Measurements from ENCODE around the gene MMP27.

Gene MMP27

DNA sequence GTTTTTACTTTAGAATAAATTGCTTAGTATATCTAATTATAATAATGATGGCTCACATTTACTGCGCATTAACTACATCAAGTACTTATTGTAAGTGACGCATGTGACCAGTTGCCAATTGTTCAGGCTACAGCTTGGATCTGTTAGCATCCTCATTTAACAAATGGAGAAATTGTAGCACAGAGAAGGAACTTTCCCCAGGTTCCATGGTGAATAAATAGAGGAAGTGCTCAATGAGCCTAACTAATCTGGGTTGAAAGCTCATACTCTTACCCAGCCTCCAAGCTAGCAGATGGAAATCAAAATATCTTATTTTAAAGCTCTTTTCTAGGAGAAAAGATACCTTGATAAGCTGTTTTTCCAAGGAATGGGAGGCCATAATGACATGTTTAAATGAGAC lies 19.8 kb downstream of the MMP27 start:
- Histone ChIP-seq H3K27ac (ENCODE audit: low read length) (no peak overlapping the region), H3K9me3 (ENCODE audit: insufficient read depth, low read depth, low read length) (no peaks in the 10 kb centered on the region)

DNA sequence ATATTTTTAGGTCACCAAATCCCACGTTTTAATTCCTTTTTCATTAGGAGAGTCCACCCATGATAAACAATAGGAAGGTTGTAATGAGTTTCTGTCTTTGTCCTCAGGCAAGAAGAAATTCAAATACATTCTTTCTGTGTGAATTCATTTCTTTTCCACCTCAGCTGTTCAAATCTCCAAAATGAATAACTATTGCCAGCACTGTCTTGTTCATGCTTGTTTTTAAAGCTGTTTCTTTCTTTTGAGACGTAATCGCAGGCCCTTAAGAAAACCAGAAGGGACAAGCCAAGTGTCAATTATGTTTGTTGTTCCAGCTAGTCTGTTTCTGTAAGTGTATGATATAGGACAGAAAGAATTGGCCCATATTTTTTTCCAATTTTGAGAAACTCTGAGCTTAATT lies 20.2 kb downstream of the MMP27 start:
- Histone ChIP-seq H3K4me1 (ENCODE audit: insufficient read depth, low read length) (peaks cover 16% of the 10 kb centered on the region; the same call in 1 of the 2 replicates), H3K27me3 (ENCODE audit: insufficient read depth, low read length) (no peaks in the 10 kb centered on the region), H3K36me3 (ENCODE audit: insufficient read depth, low read depth, low read length) (no peaks in the 10 kb centered on the region), H3K9me3 (ENCODE audit: insufficient read depth, low read depth, low read length) (no peaks in the 10 kb centered on the region), H3K4me3 (ENCODE audit: low read length) (no peak overlapping the region), H3K9ac (ENCODE audit: low read depth, low read length) (no peak overlapping the region), H3K27ac (ENCODE audit: low read length) (no peak overlapping the region)

More for the DNA sequence above, 19.8 kb downstream of the MMP27 start:
- Histone ChIP-seq H3K9ac (ENCODE audit: low read depth, low read length) (no peak overlapping the region), H3K27me3 (ENCODE audit: insufficient read depth, low read length) (no peaks in the 10 kb centered on the region), H3K4me1 (ENCODE audit: insufficient read depth, low read length) (peaks cover 18% of the 10 kb centered on the region; the same call in 1 of the 2 replicates), H3K36me3 (ENCODE audit: insufficient read depth, low read depth, low read length) (no peaks in the 10 kb centered on the region), H3K4me3 (ENCODE audit: low read length) (no peak overlapping the region; the same call in 1 of the 2 replicates)

DNA sequence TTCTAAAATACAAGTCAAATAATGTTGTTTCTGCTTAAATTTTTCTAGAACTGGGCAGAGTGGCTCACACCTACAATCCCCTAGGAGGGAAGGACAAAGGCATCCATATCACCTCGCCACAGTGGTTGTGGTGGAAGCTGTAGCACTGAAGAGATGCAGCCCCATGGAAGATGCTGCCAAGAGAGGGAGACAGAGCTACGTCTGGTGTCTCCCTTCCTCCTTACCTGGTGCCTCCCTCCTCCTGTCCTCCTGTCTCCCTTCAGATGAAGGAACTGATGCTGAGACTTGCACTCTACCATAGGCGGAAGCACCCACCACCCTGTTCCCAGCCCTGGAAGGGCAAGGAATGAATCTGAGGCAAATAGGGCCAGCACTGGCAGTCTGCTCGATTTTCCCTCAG lies 22.3 kb downstream of the MMP27 start:
- Histone ChIP-seq H3K9me3 (ENCODE audit: insufficient read depth, low read depth, low read length) (no peaks in the 10 kb centered on the region), H3K4me3 (ENCODE audit: low read length) (no peak overlapping the region), H3K9ac (ENCODE audit: low read depth, low read length) (no peak overlapping the region), H3K4me1 (ENCODE audit: insufficient read depth, low read length) (peaks cover 16% of the 10 kb centered on the region; the same call in 1 of the 2 replicates), H3K36me3 (ENCODE audit: insufficient read depth, low read depth, low read length) (no peaks in the 10 kb centered on the region), H3K27me3 (ENCODE audit: insufficient read depth, low read length) (no peaks in the 10 kb centered on the region), H3K27ac (ENCODE audit: low read length) (no peak overlapping the region)

DNA sequence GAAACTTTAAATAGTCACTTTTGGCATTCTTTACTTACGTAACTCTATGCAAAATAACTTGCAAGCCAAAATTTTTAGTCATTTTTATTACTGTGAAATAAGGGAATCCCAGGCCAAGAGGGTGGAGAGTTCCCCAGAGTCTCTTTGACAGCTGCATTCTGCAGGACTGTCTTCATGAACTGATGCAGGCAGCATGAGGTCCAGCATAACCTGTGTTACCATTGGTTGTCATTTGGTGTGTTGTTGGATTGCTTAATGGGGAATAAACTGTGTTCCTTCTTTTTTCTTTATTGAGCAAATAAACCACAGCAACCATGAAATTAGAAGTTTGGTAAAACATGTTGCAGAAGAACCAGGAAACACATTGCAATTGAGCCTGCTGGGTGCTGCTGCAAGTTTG lies 24.6 kb downstream of the MMP27 start:
- Histone ChIP-seq H3K9ac (ENCODE audit: low read depth, low read length) (no peak overlapping the region), H3K9me3 (ENCODE audit: insufficient read depth, low read depth, low read length) (no peaks in the 10 kb centered on the region), H3K27ac (ENCODE audit: low read length) (no peak overlapping the region), H3K4me1 (ENCODE audit: insufficient read depth, low read length) (peaks cover 21% of the 10 kb centered on the region; the same call in 1 of the 2 replicates), H3K4me3 (ENCODE audit: low read length) (no peak overlapping the region), H3K36me3 (ENCODE audit: insufficient read depth, low read depth, low read length) (no peaks in the 10 kb centered on the region), H3K27me3 (ENCODE audit: insufficient read depth, low read length) (no peaks in the 10 kb centered on the region)

DNA sequence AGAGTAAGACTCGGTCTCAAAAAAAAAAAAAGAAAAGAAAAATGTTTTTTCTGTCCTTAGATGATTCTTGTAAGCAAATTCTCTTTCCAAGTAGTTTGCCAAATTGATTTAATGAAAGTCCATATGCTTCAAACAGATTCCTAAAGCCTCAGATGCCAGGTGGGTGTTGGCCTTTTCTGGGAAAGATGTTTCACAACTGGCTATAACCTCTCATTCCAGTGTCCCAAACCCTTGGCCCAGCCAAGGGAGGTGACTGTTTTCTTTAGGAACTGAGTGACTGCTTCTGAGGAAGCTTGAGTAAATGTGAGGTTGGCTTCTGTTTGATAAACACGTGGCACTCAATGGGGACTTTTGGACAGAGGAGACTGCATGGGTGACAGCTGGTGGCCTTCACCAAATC lies 27.5 kb downstream of the MMP27 start:
- H3K27me3 ChIP-seq (ENCODE audit: insufficient read depth, low read length): no peaks in the 10 kb centered on the region
- no peak overlapping the region for H3K27ac ChIP-seq (ENCODE audit: low read length)
- no peak overlapping the region for H3K4me3 ChIP-seq (ENCODE audit: low read length)
- no peak overlapping the region for H3K9ac ChIP-seq (ENCODE audit: low read depth, low read length)
- H3K9me3 ChIP-seq (ENCODE audit: insufficient read depth, low read depth, low read length): no peaks in the 10 kb centered on the region
- H3K36me3 ChIP-seq (ENCODE audit: insufficient read depth, low read depth, low read length): no peaks in the 10 kb centered on the region
- peaks cover 11% of the 10 kb centered on the region; the same call in 1 of the 2 replicates for H3K4me1 ChIP-seq (ENCODE audit: insufficient read depth, low read length)

DNA sequence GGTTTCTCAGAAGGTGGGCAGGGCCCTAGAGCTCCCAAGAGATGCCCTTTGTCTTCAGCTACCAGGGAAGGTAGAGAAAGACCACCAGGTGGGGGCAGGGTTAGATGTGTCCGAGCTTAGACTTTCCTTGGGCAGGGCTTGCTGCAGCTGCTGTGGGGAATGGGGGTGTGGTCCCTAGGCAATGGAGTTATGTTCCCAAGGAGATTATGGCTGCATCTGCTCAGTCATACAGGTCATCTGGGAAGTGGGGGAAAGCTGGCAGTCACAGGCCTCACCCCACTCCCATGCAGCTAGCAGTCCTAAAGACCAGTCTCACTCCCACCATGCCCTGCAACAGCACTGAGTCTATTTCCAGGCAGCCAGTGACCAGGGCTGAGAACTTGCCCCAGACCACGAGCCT lies 29.5 kb downstream of the MMP27 start:
- no peak overlapping the region for H3K27ac ChIP-seq (ENCODE audit: low read length)
- H3K27me3 ChIP-seq (ENCODE audit: insufficient read depth, low read length): no peaks in the 10 kb centered on the region
- H3K9ac ChIP-seq (ENCODE audit: low read depth, low read length): no peak overlapping the region
- no peaks in the 10 kb centered on the region for H3K36me3 ChIP-seq (ENCODE audit: insufficient read depth, low read depth, low read length)
- H3K4me3 ChIP-seq (ENCODE audit: low read length): no peak overlapping the region
- H3K9me3 ChIP-seq (ENCODE audit: insufficient read depth, low read depth, low read length): no peaks in the 10 kb centered on the region
- peaks cover 11% of the 10 kb centered on the region; the same call in 1 of the 2 replicates for H3K4me1 ChIP-seq (ENCODE audit: insufficient read depth, low read length)

DNA sequence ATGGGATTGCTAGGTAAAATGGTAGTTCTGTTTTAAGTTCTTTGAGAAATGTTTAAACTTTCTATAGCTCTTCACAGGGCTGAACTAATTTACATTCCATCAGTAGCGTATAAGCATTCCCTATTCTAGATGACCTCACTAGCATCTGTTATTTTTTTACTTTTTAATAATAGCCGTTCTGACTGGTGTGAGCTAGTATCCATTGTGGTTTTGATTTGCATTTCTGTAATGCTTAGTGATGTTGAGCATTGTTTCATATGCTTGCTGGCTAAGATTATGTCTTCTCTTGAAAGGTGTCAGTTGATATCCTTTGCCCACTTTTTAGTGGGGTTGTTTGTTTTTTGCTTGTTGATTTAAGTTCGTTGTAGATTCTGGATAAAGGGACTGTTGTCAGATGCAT lies 35.9 kb downstream of the MMP27 start:
- H3K9ac ChIP-seq (ENCODE audit: low read depth, low read length): no peak overlapping the region
- H3K4me1 ChIP-seq (ENCODE audit: insufficient read depth, low read length): no peaks in the 10 kb centered on the region; the same call in 1 of the 2 replicates
- H3K27ac ChIP-seq (ENCODE audit: low read length): no peak overlapping the region
- H3K9me3 ChIP-seq (ENCODE audit: insufficient read depth, low read depth, low read length): no peaks in the 10 kb centered on the region
- no peaks in the 10 kb centered on the region for H3K36me3 ChIP-seq (ENCODE audit: insufficient read depth, low read depth, low read length)
- no peak overlapping the region for H3K4me3 ChIP-seq (ENCODE audit: low read length)
- H3K27me3 ChIP-seq (ENCODE audit: insufficient read depth, low read length): no peaks in the 10 kb centered on the region

DNA sequence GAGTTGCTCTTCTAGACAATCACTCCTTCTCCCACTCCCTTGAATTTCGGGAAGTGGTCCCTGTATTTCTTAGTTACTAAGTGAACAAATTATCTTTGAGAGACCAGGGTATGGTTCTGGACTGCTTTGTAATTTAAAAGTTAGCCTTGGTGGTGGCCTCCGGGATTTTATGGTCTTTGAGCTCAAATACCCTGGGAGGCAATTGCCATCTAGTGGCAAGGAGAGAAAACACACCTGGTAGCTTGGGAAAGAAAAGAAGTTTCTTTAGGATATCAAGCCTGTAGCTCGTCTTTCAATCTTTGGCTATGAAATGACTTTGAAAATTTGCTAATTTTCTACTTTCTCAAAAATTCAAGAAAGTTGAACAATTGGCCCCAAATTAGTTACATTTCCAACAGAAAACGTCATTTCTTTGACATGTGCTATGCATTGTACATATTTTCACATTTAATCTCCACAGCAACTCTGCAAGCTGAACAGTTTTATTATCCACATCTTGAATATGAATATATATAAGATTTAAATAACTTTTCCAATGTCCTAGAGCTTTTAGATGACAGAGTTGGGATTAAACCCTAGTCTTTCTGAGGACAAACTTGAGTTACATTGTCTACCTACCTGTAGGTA lies 39.1 kb downstream of the MMP27 start:
- H3K4me1 ChIP-seq (ENCODE audit: insufficient read depth, low read length): no peaks in the 10 kb centered on the region; the same call in 1 of the 2 replicates
- H3K9me3 ChIP-seq (ENCODE audit: insufficient read depth, low read depth, low read length): no peaks in the 10 kb centered on the region
- no peak overlapping the region for H3K27ac ChIP-seq (ENCODE audit: low read length)
- no peaks in the 10 kb centered on the region for H3K27me3 ChIP-seq (ENCODE audit: insufficient read depth, low read length)
- no peaks in the 10 kb centered on the region for H3K36me3 ChIP-seq (ENCODE audit: insufficient read depth, low read depth, low read length)
- H3K4me3 ChIP-seq (ENCODE audit: low read length): no peak overlapping the region
- H3K9ac ChIP-seq (ENCODE audit: low read depth, low read length): no peak overlapping the region

DNA sequence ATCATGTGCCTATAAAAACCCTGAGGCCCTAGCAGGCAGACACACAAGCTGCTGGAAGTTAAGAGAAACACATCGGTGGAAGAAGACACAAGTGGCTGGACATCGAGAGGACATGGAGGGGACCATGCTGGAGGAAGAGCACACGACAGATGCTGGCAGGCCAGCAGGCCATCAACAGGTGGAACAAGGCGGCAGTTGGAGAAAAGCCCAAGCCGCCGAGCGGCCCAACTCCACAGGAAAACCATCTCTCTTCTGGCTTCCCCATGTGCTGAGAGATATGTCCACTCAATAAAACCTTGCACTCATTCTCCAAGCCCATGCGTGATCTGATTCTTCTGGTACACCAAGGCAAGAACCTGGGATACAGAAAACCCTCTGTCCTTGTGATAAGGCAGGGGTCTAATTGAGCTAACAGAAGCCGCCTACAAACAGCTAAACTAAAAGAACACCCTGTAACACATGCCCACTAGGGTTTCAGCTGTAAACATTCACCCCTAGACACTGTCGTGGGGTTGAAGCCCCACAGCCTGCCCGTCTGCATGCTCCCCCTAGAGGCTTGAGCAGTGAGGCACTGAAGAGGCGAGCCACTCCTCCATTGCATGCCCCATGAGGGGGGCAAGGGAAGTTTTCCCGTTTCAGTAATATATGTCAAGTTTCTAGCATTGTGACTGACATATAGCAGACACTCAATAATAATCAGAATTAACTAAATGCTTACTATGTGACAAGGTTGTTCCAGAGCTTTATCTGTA lies 41.4 kb downstream of the MMP27 start:
- no peak overlapping the region for H3K4me3 ChIP-seq (ENCODE audit: low read length)
- no peaks in the 10 kb centered on the region for H3K36me3 ChIP-seq (ENCODE audit: insufficient read depth, low read depth, low read length)
- no peaks in the 10 kb centered on the region; the same call in 1 of the 2 replicates for H3K4me1 ChIP-seq (ENCODE audit: insufficient read depth, low read length)
- H3K9me3 ChIP-seq (ENCODE audit: insufficient read depth, low read depth, low read length): no peaks in the 10 kb centered on the region
- H3K27me3 ChIP-seq (ENCODE audit: insufficient read depth, low read length): no peaks in the 10 kb centered on the region
- H3K27ac ChIP-seq (ENCODE audit: low read length): no peak overlapping the region
- H3K9ac ChIP-seq (ENCODE audit: low read depth, low read length): no peak overlapping the region

DNA sequence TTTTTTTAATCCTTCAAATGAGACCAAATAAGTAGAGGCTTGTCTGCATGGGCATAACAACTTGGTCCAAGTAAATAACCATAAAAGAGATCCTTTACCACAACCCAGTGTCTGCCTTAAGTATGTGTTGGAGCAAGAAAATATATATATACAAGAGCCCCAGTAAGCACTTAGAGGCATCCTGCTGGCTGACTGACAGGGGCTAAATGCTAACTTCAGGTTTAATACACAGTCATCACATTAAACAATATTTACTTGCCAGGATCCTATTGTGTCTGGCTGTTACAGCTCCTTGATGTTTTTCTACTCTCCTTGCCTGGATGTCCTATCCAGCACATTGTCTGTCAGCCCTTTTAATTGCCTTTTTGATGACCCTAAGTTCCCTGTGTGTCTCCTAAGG lies 43.0 kb downstream of the MMP27 start:
- Histone ChIP-seq H3K27me3 (ENCODE audit: insufficient read depth, low read length) (no peaks in the 10 kb centered on the region), H3K36me3 (ENCODE audit: insufficient read depth, low read depth, low read length) (no peaks in the 10 kb centered on the region), H3K27ac (ENCODE audit: low read length) (no peak overlapping the region), H3K9me3 (ENCODE audit: insufficient read depth, low read depth, low read length) (no peaks in the 10 kb centered on the region), H3K9ac (ENCODE audit: low read depth, low read length) (no peak overlapping the region), H3K4me1 (ENCODE audit: insufficient read depth, low read length) (no peaks in the 10 kb centered on the region; the same call in 1 of the 2 replicates), H3K4me3 (ENCODE audit: low read length) (no peak overlapping the region)

DNA sequence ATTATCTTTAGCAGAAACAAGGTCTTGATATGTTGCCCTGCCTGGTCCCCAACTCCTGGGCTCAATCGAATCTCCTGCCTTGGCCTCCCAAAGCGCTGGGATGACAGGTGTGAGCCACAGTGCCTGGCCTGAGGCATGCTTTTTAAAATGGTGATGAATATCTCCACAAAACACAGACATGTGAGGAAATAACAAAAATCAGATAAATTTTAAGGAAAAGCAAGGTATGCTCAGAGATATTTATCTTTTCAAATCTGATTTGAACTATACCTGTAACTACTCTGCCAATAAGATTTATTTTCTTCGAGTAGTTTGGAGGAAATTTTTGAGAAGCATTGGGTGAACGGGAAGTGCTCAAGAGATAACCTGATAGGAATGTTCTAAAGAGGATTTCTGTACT lies 44.5 kb downstream of the MMP27 start:
- Histone ChIP-seq H3K4me3 (ENCODE audit: low read length) (no peak overlapping the region), H3K9me3 (ENCODE audit: insufficient read depth, low read depth, low read length) (no peaks in the 10 kb centered on the region), H3K9ac (ENCODE audit: low read depth, low read length) (no peak overlapping the region), H3K36me3 (ENCODE audit: insufficient read depth, low read depth, low read length) (no peaks in the 10 kb centered on the region), H3K27ac (ENCODE audit: low read length) (no peak overlapping the region), H3K27me3 (ENCODE audit: insufficient read depth, low read length) (no peaks in the 10 kb centered on the region), H3K4me1 (ENCODE audit: insufficient read depth, low read length) (no peaks in the 10 kb centered on the region; the same call in 1 of the 2 replicates)

DNA sequence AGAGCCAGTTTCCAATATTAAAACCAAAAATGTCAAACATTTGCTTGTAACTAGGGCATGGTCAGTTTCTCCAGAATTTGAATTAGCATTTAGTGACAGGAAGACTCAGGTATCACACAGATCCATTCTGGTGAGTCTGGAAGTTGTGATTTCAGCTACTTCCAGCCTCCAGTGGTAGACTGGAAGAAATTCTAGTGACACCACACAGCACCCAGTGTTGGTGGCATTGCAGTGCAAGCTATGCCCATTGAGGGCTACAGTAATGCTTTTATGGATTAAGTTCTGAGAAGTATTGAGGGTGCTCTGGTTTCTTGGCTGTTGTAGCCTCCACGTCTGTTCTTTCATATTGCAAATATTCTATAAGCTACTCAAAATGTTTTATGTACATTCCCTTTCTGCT lies 49.0 kb downstream of the MMP27 start:
- Histone ChIP-seq H3K9me3 (ENCODE audit: insufficient read depth, low read depth, low read length) (no peaks in the 10 kb centered on the region), H3K27ac (ENCODE audit: low read length) (no peak overlapping the region), H3K27me3 (ENCODE audit: insufficient read depth, low read length) (no peaks in the 10 kb centered on the region), H3K4me3 (ENCODE audit: low read length) (no peak overlapping the region), H3K4me1 (ENCODE audit: insufficient read depth, low read length) (no peaks in the 10 kb centered on the region), H3K9ac (ENCODE audit: low read depth, low read length) (no peak overlapping the region), H3K36me3 (ENCODE audit: insufficient read depth, low read depth, low read length) (no peaks in the 10 kb centered on the region)

All from iPS-20b (cell line).